ENCODE measurements around the gene GDF15.

The GDF15 gene

DNA sequence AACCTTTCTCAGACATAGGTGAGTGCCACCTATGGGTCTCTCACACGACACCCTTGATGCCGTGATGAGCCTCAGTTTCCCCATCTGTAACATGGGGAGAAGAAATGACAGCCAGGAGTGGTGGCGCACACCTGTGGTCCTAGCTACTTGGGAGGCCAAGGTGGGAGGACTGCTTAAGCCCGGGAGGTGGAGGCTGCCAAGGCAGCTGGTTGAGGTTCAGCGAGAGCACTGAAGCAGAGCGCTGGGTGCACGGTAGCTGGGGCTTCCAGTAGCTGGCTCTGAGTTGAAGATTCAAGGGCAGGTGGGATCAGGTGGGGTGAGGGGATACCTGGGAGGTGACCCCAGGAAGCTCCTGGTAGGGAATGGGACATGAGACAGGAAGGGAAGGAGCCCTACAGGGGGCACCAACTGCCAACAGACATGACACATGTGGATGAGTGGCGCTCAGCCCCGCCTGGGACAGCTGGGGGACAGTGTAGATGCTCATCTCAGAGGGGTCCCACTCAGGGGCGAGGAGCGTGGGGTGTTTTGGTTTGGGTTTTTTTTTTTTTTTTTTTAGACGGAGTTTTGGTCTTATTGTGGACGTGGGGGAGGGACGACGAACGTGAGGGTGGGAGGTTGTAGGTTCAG lies 26.8 kb downstream of the GDF15 start:
- H3K4me3 ChIP-seq (ENCODE audit: low read depth, low read length), result no peak overlapping the region
- TF ChIP-seq, protein P1, sequence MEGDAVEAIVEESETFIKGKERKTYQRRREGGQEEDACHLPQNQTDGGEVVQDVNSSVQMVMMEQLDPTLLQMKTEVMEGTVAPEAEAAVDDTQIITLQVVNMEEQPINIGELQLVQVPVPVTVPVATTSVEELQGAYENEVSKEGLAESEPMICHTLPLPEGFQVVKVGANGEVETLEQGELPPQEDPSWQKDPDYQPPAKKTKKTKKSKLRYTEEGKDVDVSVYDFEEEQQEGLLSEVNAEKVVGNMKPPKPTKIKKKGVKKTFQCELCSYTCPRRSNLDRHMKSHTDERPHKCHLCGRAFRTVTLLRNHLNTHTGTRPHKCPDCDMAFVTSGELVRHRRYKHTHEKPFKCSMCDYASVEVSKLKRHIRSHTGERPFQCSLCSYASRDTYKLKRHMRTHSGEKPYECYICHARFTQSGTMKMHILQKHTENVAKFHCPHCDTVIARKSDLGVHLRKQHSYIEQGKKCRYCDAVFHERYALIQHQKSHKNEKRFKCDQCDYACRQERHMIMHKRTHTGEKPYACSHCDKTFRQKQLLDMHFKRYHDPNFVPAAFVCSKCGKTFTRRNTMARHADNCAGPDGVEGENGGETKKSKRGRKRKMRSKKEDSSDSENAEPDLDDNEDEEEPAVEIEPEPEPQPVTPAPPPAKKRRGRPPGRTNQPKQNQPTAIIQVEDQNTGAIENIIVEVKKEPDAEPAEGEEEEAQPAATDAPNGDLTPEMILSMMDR (IDR thresholded peaks at IDR 0.05; ENCODE audit: low read depth, low read length), result no peak

GRCh38 chr19:18414504-18415177 lies 28.7 kb downstream of the GDF15 start:
- H3K4me3 ChIP-seq (ENCODE audit: low read depth, low read length), result peak overlapping the region; percentile 24
- TF ChIP-seq, protein P1 (IDR thresholded peaks at IDR 0.05; ENCODE audit: low read depth, low read length), result no peak

DNA sequence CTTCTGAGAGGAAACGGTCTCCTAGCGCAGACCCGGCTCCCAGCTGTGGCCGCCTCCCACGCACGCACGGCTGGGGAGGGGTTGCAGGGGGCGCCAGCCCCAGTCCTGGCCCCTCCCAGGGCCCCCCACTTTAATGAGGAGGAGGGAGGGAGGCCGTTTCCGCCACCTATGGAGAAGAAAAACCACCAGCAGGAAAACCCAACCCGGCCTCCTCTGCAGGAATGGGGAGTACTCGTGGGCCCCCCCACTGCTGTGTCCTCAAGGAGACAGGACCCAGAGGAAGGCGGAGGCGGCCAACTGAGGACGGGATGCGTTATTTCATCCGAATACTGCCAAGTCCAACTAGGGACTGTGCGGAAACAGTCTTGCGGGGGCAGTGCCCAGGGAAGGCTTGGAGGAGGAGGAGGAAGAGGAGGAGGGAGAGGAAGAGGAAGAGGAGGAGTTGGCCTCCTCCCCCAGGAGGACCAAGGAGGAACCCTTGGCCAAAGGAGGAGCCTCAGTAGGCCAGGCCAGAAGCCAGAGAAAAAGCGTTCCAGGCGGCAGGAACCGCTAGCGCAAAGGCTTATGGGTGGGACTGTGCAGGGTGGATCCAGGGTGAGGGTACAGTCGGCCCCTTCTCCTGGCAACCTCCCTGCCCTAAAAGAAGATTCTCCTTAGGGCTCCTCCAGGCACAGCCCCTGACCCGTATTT lies 29.4 kb downstream of the GDF15 start:
- TF ChIP-seq, protein P1 (IDR thresholded peaks at IDR 0.05; ENCODE audit: low read depth, low read length), result no peak
- peak overlapping the region; percentile 24 for H3K4me3 ChIP-seq (ENCODE audit: low read depth, low read length)

- H3K4me3 ChIP-seq (ENCODE audit: low read depth, low read length), result peak overlapping the region; percentile 50
- TF ChIP-seq, protein P1 (IDR thresholded peaks at IDR 0.05; ENCODE audit: low read depth, low read length), result no peak
Observed at GRCh38 chr19:18416778-18417249, 30.9 kb downstream of the GDF15 start.

GRCh38 chr19:18417250-18418028 lies 31.5 kb downstream of the GDF15 start:
- TF ChIP-seq, protein P1 (IDR thresholded peaks at IDR 0.05; ENCODE audit: low read depth, low read length), result no peak
- H3K4me3 ChIP-seq (ENCODE audit: low read depth, low read length), result peak overlapping the region; percentile 50

DNA sequence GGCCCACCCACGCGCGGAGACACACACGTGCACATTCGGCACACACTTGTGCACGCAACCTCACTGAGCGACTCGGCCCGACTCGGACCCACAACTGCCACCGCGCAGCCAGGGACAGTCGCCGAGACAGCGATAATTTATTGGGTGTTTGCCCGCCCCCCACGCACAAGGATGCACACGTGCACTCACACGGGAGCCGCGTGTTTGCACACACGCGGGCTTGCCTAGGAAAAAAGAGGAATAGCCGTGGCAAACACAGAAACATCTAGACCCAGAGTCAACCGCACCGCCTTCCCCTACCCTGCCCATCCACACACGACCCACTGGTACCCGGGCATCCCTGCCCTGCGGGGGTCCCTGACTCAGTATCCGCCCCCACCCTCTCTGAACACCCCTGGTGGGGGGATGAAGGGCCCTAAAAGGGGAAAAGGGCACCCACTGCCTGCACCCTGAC lies 32.1 kb downstream of the GDF15 start:
- no peak overlapping the region for H3K4me3 ChIP-seq (ENCODE audit: low read depth, low read length)
- TF ChIP-seq, protein P1 (IDR thresholded peaks at IDR 0.05; ENCODE audit: low read depth, low read length), result no peak

All from WI38 (cell line).